Hepatocyte (in vitro differentiated cells): ENCODE measurements around the gene PITX2.

Experiments used
- EZH2 ChIP-seq: fragments of 200-600 bp; sonication (generic); IDR thresholded peaks from 2 replicates; pipeline ENCODE4 v1.6.1; 2016; ENCODE audit warnings: antibody characterized with exemption, mild to moderate bottlenecking, borderline replicate concordance
- TF ChIP-seq, protein P1 (sequence below): fragments of 200-600 bp; sonication (generic); IDR thresholded peaks from 2 replicates; pipeline ENCODE4 v1.5.1; 2016; ENCODE audit warnings: antibody characterized with exemption, mild to moderate bottlenecking; ENCODE audit not compliant: poor library complexity

DNA sequence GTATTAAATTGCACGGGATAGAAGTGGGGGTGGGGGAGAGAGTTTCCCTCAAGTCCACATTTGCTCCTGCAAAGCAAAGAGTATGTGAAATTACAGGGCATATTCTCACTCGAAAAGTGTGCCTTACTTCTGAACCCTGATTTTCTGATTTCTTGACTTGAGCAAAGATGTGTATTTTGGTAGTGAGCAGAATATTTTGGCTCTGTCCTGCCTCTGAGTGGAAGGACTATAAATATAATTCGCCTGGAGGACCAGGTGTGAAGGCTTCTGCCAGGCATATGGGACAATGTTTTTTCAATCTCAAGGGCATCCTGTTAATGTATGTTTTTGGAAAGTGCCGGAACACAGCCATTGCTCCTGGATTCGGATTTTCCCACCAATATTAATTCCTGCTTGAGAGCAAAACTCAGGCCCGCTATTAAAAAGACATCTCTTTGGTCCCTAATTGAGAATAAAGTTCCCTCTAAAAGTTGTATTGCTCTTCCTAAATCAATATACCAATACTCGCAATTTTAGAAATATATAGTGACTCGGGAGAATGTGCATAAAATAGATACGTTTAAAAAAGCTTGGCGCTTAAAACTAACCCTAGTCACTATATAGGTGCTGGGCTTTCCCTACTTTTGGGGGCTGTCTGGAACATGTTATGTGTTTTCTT, 15.3 kb upstream of the PITX2 start:
- TF ChIP-seq, protein P1, sequence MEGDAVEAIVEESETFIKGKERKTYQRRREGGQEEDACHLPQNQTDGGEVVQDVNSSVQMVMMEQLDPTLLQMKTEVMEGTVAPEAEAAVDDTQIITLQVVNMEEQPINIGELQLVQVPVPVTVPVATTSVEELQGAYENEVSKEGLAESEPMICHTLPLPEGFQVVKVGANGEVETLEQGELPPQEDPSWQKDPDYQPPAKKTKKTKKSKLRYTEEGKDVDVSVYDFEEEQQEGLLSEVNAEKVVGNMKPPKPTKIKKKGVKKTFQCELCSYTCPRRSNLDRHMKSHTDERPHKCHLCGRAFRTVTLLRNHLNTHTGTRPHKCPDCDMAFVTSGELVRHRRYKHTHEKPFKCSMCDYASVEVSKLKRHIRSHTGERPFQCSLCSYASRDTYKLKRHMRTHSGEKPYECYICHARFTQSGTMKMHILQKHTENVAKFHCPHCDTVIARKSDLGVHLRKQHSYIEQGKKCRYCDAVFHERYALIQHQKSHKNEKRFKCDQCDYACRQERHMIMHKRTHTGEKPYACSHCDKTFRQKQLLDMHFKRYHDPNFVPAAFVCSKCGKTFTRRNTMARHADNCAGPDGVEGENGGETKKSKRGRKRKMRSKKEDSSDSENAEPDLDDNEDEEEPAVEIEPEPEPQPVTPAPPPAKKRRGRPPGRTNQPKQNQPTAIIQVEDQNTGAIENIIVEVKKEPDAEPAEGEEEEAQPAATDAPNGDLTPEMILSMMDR, result no peak
- TF ChIP-seq EZH2, result no peak
